ENCODE measurements around the gene PCP4L1. TPM values are rescaled to one million over a fixed set of nuclear protein-coding genes. Genes with fewer than 3 reads are reported as not detected.

The PCP4L1 gene
- total RNA-seq, 1 experiment from 2014 or later, result 1.2 TPM

- peaks cover 28% of the 10 kb centered on the region for H3K4me1 Mint-ChIP-seq
- peak overlapping the region; percentile 100; the same call in 1 of the 2 replicates for H3K4me3 Mint-ChIP-seq
- H3K9me3 Mint-ChIP-seq, result no peaks in the 10 kb centered on the region
- DNase-seq (ENCODE audit: low spot score), result no peak
- peak; percentile 4 for ATAC-seq
- ChIA-PET CTCF (interaction anchor here (0.6 to 5.1 kb wide), 45 partner anchors 9 to 1565 kb away, joined by 3 to 107 read pairs (median 6); partner anchors contain the start of genes ADAMTS4, B4GALT3, F11R and FCER1G), POLR2A (interaction anchor here (0.8 to 2.2 kb wide), 10 partner anchors 8 to 165 kb away, joined by 3 to 18 read pairs (median 5); partner anchors contain the start of genes ADAMTS4, DEDD, NDUFS2 and PPOX)
- 0 out of 2 replicates have a peak, but pooled peaks have one; percentile 33 for TF ChIP-seq CTCF (IDR thresholded peaks at IDR 0.05)
- no peak for TF ChIP-seq HMGA2 (CRISPR knock-in tag; IDR thresholded peaks at IDR 0.05)
- TF ChIP-seq E2F1 (CRISPR knock-in tag; IDR thresholded peaks at IDR 0.05), result no peak
- peak overlapping the region; percentile 79 for H3K27ac Mint-ChIP-seq
- H3K36me3 Mint-ChIP-seq, result peaks cover 10% of the 10 kb centered on the region
- no peaks in the 10 kb centered on the region for H3K27me3 Mint-ChIP-seq (ENCODE audit: low read depth)
These were observed 33.4 kb upstream of the PCP4L1 start for GRCh38 chr1:161225178-161225533.

DNA sequence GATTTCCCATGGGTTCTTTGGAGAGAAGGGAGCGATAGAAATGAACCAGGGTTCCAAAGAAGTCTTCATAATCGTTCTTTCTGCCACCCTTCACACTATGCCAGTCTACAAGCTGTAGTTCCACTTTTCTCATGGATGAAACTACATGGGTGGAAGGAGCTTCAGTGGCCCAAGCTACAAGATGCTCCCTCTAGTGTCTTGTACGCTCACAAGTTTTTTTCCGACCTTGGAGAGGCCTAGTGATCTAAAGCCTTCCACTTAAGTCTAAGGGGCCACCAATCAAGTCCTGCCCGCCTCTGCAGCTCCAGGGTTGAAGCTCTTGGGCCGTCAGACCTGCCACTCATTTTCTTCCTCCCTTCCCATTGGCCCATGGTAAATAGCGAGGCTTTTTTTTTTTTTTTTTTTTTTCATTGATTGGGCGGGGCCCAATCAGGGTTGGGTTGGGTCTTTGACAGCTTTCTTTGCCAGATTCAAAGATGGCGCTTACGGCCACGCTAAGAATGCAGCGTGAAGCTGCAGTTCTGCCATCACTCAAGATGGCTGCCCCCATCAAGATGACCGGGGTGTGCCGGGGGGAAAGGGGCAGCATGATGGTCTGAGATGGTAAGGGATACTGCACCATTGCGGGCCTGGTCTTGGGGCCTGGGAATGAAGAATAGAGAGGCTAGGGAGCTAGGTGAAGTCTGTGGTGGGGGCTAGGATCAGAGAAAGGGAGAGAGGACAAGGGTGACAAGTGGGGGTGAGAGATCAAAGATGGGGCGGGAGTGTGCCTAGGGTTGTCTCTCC, 32.8 kb upstream of the PCP4L1 start, which contains the start of gene TOMM40L:
Gene TOMM40L, plus strand, starts transcription at position 527 of the 786 bp plus-strand sequence. CDS start 430 bp downstream, outside the sequence.
- ChIA-PET POLR2A (interaction anchor here (0.6 to 2.2 kb wide), 14 partner anchors 9 to 164 kb away, joined by 3 to 18 read pairs (median 4); partner anchors contain the start of genes ADAMTS4, DEDD, NDUFS2 and PPOX), CTCF (interaction anchor here (0.6 to 5.1 kb wide), 47 partner anchors 9 to 1565 kb away, joined by 3 to 107 read pairs (median 5); partner anchors contain the start of genes ADAMTS4, B4GALT3, F11R and FCER1G)
- peak; percentile 94 for ATAC-seq
- Mint-ChIP-seq H3K9me3 (no peaks in the 10 kb centered on the region), H3K27me3 (ENCODE audit: low read depth) (no peaks in the 10 kb centered on the region), H3K36me3 (peaks cover 10% of the 10 kb centered on the region), H3K27ac (peak within 1 kb of the TSS; percentile 98), H3K4me1 (peaks cover 28% of the 10 kb centered on the region), H3K4me3 (peak within 1 kb of the TSS; percentile 100)
- peak; percentile 88 for DNase-seq (ENCODE audit: low spot score)
- TF ChIP-seq USF1 (CRISPR knock-in tag; IDR thresholded peaks at IDR 0.05) (no peak), NR1H2 (CRISPR knock-in tag; IDR thresholded peaks at IDR 0.05) (no peak), JUN (CRISPR knock-in tag; IDR thresholded peaks at IDR 0.05) (no peak), ZNF317 (CRISPR knock-in tag; IDR thresholded peaks at IDR 0.05; ENCODE audit: borderline replicate concordance, low read depth) (no peak), ATF6 (CRISPR knock-in tag; IDR thresholded peaks at IDR 0.05) (no peak), ATF3 (CRISPR knock-in tag; conservative IDR thresholded peaks at IDR 0.05) (no peak), ZNF121 (CRISPR knock-in tag; IDR thresholded peaks at IDR 0.05) (no peak), SP1 (CRISPR knock-in tag; conservative IDR thresholded peaks at IDR 0.05) (peak; percentile 49), MXD4 (CRISPR knock-in tag; IDR thresholded peaks at IDR 0.05; ENCODE audit: borderline replicate concordance) (no peak), TP53 (CRISPR knock-in tag; IDR thresholded peaks at IDR 0.05) (no peak), CDX4 (CRISPR knock-in tag; IDR thresholded peaks at IDR 0.05; ENCODE audit: borderline replicate concordance) (no peak), ELF4 (CRISPR knock-in tag; IDR thresholded peaks at IDR 0.05; ENCODE audit: low read depth) (no peak), ERG (CRISPR knock-in tag; IDR thresholded peaks at IDR 0.05) (no peak)
- TF ChIP-seq, protein P1, sequence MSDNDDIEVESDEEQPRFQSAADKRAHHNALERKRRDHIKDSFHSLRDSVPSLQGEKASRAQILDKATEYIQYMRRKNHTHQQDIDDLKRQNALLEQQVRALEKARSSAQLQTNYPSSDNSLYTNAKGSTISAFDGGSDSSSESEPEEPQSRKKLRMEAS (CRISPR knock-in tag; IDR thresholded peaks at IDR 0.05), result no peak
- TF ChIP-seq, protein P2, sequence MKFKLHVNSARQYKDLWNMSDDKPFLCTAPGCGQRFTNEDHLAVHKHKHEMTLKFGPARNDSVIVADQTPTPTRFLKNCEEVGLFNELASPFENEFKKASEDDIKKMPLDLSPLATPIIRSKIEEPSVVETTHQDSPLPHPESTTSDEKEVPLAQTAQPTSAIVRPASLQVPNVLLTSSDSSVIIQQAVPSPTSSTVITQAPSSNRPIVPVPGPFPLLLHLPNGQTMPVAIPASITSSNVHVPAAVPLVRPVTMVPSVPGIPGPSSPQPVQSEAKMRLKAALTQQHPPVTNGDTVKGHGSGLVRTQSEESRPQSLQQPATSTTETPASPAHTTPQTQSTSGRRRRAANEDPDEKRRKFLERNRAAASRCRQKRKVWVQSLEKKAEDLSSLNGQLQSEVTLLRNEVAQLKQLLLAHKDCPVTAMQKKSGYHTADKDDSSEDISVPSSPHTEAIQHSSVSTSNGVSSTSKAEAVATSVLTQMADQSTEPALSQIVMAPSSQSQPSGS (CRISPR knock-in tag; IDR thresholded peaks at IDR 0.05; ENCODE audit: borderline replicate concordance, low read depth), result no peak
- TF ChIP-seq, protein P3, sequence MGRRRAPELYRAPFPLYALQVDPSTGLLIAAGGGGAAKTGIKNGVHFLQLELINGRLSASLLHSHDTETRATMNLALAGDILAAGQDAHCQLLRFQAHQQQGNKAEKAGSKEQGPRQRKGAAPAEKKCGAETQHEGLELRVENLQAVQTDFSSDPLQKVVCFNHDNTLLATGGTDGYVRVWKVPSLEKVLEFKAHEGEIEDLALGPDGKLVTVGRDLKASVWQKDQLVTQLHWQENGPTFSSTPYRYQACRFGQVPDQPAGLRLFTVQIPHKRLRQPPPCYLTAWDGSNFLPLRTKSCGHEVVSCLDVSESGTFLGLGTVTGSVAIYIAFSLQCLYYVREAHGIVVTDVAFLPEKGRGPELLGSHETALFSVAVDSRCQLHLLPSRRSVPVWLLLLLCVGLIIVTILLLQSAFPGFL (CRISPR knock-in tag; IDR thresholded peaks at IDR 0.05; ENCODE audit: borderline replicate concordance), result no peak
- TF ChIP-seq, protein P4, sequence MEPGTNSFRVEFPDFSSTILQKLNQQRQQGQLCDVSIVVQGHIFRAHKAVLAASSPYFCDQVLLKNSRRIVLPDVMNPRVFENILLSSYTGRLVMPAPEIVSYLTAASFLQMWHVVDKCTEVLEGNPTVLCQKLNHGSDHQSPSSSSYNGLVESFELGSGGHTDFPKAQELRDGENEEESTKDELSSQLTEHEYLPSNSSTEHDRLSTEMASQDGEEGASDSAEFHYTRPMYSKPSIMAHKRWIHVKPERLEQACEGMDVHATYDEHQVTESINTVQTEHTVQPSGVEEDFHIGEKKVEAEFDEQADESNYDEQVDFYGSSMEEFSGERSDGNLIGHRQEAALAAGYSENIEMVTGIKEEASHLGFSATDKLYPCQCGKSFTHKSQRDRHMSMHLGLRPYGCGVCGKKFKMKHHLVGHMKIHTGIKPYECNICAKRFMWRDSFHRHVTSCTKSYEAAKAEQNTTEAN (CRISPR knock-in tag; IDR thresholded peaks at IDR 0.05), result no peak

All from WTC11 (cell line).